Epidermal melanocyte (primary cell): ENCODE results near the gene PNMA8C.
"Not testable (repeated sequence)": the region's sequence is repeated elsewhere in the genome, so short reads cannot be mapped to it uniquely, and the experiment has no call there.

Experiments used
- DNase-seq: peaks from one replicate; pipeline ENCODE4 v3.0.0; 2011; ENCODE audit warnings: low spot score; ENCODE audit not compliant: insufficient read length

The PNMA8C gene

DNA sequence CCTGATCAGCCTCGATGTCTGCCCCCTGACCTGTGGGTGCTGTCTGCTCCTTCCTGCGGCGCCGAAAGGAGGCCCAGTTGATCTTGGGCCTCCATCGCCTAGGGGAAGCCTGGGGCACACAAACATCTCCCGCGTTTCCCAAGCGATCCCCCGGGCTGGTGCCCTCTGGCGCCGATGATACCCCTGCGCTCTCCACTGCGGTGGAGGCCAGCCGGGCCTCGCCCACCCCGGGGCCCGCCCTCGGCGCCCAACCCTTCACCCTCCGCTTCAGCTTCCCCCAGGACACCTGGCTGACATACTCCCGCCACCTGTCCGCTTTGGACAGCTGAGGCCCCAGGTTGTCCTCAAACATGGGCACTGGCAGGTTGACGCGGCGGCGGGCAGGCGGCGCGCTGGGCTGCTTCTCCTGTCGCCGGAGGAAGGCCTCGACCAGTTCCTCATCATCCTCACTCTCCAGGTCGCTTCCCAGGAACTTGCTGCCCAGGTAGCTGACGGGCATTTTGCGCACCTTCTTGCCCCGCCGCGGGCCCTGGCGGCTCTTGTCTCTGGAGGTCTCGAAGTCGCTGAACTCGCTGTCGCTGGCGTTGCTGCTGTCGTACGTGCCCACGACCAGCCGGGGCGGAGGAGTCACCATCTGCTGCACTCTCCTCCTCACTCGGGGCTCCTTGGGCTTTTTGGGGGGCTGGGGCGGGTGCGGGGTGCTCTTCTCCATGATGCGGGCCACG is 16.6 kb downstream of the PNMA8C start:
- no peak for DNase-seq

DNA sequence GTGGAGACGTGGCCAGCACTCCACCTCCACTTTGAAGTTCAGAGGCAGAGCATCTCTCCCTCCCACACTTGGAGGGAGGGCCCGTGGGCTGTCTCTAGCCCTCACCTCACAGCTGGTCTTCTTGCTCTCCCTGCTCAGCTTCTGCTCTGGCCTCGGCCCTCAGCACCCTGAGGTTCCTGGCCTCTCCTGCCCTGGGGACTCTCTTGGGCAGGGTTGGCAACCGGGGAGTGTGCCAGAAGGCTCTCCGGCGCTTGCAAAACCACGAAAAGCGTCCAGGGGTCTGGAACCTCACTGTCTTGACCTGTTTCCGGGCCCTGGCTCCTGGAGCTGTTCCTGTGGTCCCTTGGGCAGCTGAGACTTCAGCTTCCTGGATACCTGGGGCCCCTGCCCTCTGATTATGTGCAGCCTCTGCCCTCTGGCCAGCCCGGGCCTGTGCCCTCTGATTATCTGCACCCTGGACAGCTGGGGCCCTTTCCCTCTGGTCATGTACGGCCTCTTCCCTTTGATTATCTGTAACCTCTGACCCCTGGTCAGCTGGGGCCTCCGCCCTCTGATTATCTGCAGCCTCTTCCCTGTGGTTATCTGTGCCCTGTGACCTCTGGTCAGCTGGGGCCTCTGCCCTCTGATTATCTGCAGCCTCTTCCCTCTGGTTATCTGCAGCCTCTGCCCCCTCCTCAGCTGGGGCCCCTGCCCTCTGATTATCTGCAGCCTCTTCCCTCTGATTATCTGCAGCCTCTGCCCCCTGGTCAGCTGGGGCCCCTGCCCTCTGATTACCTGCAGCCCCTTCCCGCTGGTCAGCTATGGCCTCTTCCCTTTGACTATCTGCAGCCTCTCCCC is 17.4 kb downstream of the PNMA8C start:
- DNase-seq: no peak

DNA sequence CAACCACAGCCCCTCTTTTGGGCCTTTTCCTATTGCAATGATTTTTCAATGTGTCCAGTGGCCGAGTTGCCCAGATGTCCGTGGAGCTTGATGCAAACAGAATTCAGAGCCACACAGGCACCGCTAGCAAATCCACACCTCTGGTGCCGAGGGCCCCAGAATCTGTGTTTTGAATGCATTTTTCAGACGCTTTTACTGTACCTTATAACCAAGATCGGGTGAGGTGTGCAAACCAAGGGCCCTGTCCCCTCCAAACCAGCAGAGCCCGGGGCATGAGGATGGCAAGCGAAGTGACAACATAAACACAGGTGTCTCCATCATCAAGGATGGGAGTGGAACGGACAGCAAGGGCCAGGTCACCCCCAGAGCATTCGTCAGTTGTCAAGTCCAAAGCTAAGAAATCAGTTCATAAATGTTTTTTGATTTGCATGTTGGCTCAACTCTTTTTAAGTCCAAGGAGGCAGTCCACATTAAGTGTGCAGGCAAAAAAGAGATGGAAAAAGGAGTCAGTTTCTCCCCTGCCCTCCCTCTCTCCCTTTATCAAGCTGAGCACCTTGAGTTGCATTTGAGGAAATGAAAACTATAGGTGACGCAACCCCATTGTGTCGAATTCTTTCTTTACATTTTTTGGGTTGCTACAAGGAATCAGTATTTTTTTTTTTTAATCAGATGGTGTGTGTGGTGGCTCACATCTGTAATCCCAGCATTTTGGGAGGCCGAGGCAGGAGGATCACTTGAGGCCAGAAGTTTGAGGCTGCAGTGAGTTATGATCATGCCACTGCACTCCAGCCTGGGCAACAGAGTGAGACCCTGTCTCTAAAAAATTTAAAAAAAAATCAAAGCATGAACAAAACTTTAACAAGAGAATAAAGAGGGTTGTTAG is 18.3 kb downstream of the PNMA8C start:
- no peak for DNase-seq

DNA sequence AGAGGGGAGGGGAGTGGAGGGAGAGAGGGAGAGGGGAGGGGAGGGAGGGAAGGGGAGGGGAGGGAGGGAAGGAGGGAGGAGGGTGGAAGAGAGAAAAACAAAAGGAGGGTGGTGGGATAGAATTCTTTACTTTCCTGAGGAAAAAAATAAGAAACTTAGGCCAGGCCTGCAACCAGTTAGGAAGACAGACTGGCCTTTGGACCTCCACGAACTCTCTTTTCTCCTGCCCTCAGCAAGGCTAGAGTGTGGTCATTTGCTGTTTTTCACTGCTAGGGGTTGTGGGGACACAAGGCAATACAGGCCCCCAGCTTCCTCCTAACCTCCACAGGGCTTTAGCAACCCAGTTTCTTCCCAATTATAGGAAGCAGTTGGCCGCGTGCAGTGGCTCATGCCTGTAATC is 19.5 kb downstream of the PNMA8C start:
- DNase-seq: no peak

DNA sequence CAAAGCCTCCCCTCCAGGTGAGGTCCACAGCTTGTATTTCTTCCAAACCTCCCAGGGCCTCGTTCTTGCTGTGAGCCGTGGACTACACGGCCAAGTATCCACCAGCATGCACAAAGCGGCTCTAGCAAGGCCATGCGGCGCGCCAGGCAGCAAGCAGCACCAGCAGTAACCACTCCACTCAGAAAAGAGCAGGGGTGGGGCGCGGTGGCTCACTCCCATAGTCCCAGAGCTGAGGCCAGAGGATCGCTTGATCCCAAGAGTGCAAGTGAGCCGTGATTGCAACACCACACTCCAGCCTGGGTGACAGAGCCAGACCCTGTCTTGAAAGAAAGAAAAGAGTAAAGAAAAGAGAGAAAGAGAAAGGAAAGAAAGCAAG is 20.1 kb downstream of the PNMA8C start:
- no peak for DNase-seq

DNA sequence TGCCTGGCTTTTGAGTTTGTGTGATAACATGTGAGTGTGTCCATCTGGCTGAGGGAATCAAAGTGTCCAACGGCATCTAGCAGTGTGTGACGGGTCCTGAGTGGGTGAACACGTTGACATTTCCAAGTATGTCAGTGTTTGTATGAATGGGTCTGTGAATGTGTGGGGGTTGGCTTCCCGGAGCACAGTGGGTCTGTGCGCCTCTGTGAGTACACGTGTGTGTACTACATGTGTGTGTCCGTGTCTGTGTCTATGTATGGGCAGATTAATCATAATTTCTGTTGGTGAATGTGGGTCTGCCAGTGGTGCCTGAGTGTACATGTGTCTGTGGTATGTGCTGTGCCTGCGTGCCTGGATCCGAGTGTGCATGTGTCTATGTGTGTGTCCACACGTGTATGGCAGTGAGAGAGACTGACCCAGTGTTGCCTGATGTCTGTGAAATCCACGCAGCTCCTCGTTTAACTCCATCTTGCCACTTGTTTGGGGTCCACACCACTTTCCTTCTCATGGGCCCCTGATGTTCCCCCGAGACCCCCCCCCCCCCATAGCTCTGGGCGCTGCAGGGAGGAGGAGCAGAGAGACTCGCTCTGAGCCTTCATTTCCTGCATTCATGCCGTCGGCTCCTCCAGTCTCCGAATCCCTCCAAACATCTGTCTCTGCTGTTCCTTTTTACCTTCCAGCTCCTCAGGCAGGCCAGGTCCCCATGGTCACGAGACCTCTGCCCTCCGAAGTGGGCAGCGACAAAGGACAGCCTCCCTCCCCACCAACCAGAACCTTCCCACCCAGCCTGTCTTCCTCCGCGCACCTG is 20.7 kb downstream of the PNMA8C start:
- DNase-seq: no peak

DNA sequence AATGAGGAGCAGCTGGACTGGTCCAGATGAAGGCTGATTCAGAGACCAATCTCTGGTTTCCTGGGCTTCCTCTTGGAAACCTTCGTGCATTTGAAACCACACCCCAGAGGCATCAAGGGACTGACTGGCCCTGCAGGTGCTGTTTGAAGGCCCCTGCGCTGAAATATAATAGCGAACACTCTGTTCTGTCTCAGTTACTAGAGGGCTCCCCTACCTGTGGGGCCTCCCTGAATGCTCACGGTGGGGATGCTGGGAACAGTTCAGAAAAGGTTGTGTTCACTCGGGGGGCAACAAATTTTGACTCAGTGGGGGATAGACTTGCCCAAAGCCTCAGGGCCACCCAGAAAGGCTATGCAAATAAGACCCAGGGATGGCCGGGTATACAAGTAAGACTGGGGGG is 21.8 kb downstream of the PNMA8C start:
- no peak for DNase-seq

DNA sequence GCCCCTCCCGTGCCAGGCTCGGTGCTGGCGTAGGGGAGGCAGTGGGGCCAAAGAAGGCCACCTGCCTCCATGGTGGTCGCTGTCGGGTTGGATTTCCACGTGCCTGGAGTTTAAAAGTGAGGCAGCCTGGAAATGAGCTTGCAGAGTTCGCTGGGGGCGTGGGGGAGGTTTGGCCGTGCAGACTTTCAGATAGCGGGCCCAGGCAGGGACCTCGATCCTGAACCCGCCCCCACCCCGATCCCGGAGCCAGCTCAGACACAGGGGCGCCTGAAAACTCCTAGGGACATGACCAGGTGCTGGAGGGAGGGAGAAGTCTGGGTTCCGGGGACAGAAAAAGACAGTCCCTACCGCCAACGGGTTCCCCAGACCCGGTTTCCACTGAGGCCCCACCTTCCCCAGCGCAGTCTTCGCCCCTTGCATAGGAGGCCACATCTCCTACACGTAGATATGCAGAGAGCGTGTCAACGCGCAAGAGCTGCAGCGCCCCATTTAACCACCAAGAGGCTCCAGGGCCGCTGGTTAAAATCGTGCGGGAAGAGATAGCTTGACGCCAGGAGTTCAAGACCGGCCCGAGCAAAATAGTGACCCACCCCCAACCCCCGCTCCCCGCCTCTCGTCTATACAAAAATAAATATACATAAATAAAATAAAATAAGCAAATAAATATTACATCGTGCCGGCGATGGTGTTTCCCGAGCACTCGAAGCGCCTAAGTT is 23.8 kb downstream of the PNMA8C start:
- DNase-seq: no peak

DNA sequence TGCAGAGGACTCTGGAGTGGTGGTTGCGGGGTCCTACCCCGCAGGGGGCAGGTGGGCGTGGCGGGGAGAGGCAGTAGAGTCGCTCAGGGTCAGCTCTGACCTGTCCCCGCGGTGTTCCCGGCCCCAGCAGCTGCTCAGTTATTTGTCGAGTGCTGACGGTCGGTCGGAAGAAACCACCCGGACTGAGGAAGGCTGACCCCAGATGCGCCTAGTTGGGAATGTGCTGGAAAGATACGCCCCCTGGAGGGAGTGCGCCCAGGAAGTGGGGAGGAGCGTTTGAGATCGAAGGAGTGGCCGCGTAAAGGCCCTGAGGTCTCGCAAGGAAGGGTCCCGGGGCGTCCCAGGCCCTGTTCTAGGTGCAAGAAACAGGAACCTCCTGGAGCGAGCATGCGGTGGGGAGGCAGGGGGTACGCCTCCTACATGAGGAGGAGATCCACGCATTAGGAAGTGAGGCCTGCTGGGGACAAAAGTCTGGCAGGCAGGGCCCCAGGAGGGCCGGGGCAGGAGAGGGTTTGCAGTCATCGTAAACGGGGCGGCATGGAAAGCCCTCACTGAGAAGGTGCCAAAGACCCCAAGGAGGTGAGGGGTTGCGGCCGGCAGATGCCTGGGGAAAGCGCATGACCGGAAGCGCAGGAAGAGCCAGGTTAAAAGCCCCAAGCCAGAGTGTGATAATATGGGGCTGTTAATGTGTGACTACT is 24.5 kb downstream of the PNMA8C start:
- DNase-seq: peak; percentile 83

DNA sequence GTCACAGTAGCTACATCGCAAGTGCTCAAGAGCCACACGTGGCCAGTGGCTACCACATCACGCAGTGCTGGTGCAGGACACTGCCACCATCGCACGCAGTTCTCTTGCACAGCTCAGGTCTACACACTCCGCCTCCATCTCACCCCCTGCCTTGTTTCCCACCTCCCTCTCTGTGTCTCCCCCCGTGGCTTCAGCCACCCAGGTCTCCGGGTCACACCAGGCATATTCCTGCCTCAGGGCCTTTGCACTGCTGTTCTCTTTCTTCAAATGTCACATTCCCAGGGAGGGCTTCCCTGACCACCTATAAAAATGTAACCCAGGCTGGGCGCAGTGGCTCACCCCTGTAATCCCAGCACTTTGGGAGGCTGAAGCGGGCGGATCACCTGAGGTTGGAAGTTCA is 26.0 kb downstream of the PNMA8C start:
- no peak for DNase-seq

DNA sequence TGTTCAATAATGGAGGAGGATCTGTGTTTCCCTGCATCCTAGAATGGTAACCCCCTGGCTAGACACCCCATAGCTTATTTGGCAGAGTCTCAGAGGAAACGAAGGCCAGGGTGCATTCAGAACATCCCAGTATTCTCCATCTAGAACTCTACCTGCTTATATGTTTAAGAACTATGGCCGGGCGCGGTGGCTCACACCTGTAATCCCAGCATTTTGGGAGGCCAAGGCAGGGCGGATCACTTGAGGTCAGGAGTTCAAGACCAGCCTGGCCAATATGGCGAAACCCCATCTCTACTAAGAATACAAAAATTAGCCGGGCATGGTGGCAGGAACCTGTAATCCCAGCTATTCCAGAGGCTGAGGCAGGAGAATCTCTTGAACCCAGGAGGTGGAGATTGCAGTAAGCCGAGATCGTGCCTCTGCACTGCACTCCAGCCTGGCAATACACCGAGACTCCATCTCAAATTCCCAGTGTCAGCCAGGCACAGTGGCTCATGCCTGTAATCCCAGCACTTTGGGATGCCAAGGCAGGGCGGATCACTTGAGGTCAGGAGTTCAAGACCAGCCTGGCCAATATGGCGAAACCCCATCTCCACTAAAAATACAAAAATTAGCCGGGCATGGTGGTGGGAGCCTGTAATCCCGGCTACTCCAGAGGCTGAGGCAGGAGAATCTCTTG is 30.8 kb downstream of the PNMA8C start:
- not testable (repeated sequence) for DNase-seq

DNA sequence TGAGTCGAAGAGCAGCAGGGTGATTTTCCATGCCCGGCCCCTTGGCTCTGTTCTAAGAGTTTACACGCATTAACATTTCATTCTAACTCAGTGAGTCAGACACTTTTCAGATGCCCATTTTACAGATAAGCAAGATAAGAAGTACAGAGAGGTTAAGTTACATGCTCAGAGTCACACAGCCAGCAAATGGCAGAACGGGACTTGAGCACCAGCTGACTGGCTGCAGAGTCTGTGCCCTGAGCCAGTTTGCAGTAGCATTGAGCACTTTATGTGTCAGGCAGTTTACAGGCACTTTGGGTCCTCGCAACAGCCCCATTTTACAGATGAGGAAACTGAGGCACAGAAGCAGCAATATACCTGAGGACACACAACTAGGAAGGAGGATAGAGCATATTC is 34.3 kb downstream of the PNMA8C start:
- DNase-seq: no peak

DNA sequence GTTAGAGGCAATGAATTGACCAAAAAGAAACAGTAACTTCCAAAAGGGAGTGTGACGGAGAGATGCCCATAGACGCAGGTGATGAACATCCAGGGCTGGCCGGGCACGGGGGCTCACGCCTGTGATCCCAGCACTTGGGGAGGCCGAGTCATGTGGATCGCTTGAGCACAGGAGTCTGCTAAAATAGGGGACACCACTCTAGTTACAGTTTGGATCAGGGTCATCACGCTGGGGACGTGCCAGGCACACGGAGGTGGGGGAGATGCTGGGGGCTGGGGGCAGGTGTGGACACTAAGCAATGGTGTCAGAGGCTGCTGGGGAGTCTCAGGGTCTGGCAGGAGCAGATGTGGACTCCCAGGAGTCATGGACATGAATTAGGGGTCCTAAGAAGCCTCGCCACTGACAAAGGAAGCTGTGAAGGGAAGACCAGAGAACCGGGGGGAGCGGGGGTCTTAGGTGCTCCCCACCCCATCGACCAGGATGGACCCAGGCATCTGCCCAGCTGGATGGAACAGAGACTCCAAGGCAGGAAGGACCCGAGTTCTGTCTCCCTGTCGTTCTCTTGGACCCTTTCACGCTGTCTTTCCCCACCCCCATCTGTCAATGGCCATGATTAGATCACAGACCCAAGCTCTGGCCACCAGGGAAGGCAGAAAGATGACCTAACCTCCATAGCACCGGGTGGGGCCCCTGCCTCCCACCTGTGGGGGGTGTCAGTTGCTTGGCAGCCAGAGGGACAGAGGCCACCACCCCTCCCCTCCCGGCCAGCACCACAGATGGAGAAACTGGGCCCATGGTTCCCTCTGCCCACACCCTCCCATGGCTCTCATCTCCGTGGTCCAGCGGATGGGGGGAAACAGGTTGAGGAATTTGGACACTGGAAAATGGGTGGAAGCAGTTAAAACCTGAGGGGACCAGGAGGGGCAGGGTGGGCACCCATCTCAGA is 35.0 kb downstream of the PNMA8C start:
- DNase-seq: no peak

DNA sequence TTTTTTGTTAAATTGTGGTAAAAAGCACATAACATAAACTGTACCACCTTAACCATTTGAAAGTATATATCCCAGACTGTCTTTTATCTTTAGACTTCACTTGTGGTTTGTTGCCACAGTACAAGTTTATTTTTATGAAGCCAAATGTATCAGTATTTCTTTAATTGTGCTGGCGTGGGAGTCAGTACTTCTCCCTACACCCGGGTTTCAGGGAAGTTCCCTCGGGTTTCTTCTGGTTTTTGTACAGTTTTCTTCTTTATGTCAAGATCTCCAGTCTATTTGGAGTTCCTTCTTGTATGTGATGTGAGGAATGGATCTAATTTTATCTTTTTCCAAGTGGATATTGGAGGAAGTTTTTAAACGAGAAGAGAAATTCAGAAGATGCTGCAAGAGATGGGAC is 35.9 kb downstream of the PNMA8C start:
- DNase-seq: no peak

DNA sequence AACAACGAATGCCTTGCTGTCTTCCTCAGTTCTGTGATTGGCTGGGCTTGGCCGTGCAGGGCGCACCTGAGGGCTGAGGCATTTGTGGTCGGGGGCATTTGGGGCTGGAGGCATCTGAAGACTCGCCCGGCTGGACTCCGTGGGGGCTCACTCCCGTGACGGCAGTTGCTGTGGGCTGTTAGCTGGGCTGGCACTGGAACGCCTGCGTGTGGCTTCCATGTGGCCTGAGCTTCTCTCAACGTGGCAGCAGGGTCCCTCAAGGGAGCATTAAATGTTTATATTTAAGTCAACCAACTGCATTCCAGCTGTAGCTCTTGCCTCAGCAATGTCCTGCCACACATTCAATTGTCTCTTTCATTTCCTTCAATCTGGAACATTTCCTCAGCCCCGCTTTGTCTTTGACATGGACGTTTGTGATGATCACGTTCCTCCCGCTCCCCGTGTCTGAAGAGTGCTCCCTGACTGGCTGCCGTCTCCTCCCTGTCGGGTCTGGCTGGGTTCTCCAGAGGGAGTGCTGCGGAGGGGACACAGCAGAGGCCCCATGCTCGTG is 36.4 kb downstream of the PNMA8C start:
- peak; percentile 27 for DNase-seq

DNA sequence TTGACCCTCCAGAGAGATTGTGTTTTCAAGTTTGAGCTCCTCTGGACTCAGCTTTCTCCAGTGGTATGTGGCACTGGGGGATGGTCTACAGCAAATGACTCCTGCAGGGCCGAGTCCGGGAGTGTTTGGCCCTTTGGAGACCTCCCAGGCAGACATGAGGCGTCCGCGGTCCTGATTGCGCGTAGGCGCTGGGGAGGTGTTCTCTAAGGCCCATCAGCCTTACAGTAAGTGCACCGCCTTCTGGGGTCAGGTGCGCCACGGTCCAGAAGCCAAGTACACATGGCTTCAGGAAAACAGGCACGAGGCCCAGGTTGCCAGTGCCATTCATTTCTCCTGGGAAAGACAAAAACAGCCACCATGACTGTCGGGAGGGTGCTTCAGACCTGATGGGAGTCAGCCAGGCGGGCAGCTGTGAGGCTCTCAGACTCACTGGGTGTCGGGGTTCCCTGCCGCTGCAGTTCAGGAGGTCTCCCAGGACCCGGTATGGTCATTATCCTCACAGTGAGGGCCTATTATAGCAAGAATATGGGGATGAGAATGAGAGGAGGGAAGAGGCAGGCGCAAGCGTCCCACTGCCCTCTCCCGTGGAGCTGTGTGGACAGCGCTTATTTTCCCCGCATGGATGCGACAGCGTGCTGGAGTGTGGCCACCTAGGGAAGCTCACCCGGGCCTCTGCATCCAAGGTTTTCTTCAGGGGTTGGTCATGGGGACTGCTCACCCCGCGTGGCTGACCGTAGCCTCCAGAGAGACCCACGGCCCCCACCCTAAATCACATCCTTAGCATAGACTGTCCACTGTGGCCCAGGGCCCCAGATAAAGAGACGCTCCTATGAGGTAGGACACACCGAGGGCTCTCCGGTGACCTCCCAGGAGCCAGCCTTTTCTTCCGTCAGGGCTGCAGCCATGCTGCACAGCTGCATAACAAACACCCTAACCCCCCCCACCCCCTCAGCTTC is 37.2 kb downstream of the PNMA8C start:
- DNase-seq: no peak

DNA sequence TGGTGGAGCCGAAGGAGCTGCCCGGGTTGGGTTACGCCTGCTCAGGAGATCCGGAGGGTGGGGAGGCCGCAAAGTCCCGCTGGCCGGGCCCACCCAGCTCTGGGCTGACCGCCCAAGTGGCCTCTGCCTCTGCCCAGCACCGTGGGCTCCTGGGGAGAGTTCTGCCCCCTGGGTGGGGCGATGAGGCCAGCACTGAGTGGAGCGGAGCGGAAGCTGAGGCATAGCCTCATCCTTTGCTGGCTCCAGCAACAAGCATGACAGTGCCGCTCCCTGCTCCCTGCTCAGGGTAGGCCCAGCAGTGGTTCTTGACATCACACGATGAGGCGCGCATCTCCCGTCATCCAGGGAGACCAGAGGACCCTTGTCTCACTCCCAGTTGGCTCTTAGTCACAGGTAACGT is 37.9 kb downstream of the PNMA8C start:
- no peak for DNase-seq
